Endothelial cell of umbilical vein (primary cell): ENCODE measurements around the gene MRPS23.

Experiments
- EZH2 ChIP-seq: IDR thresholded peaks from 2 replicates; pipeline ENCODE4 v1.6.1; 2012; ENCODE audit warnings: borderline replicate concordance, low read depth, mild to moderate bottlenecking, moderate library complexity, low read length, inconsistent platforms; ENCODE audit not compliant: severe bottlenecking
- GATA2 ChIP-seq: IDR thresholded peaks from 2 replicates; pipeline ENCODE4 v1.7.0; 2011; ENCODE audit warnings: low read depth, mild to moderate bottlenecking, moderate library complexity, mixed read lengths, low read length; ENCODE audit not compliant: insufficient read length, insufficient read depth
- MAX ChIP-seq: IDR thresholded peaks from 2 replicates; pipeline ENCODE4 v1.6.1; 2011; ENCODE audit not compliant: insufficient read depth, insufficient read length
- POLR2AphosphoS5 ChIP-seq: IDR thresholded peaks from 2 replicates; pipeline ENCODE4 v1.6.1; 2012; ENCODE audit warnings: low read depth, mild to moderate bottlenecking, control low read depth, low read length, moderate library complexity; ENCODE audit not compliant: insufficient read depth
- TF ChIP-seq, protein P1 (sequence below), 2 donors: IDR thresholded peaks; 1 replicate in 1 of 2; 2 replicates in 1 of 2; pipeline ENCODE4 v1.5.1; 2011; ENCODE audit warnings: low read length in 2 of 2, mild to moderate bottlenecking in 2 of 2, moderate library complexity in 2 of 2, control low read depth in 1 of 2, inconsistent platforms in 1 of 2, low read depth in 1 of 2; ENCODE audit not compliant: insufficient read depth in 1 of 2; ENCODE audit errors: extremely low read depth in 1 of 2

- no peak for TF ChIP-seq EZH2
- TF ChIP-seq, protein P1, sequence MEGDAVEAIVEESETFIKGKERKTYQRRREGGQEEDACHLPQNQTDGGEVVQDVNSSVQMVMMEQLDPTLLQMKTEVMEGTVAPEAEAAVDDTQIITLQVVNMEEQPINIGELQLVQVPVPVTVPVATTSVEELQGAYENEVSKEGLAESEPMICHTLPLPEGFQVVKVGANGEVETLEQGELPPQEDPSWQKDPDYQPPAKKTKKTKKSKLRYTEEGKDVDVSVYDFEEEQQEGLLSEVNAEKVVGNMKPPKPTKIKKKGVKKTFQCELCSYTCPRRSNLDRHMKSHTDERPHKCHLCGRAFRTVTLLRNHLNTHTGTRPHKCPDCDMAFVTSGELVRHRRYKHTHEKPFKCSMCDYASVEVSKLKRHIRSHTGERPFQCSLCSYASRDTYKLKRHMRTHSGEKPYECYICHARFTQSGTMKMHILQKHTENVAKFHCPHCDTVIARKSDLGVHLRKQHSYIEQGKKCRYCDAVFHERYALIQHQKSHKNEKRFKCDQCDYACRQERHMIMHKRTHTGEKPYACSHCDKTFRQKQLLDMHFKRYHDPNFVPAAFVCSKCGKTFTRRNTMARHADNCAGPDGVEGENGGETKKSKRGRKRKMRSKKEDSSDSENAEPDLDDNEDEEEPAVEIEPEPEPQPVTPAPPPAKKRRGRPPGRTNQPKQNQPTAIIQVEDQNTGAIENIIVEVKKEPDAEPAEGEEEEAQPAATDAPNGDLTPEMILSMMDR (IDR thresholded peaks at IDR 0.05; ENCODE audit: extremely low read depth in 1 of 2, insufficient read depth in 1 of 2, low read depth in 1 of 2, low read length in 2 of 2), result no peak
- TF ChIP-seq POLR2AphosphoS5, result no peak
- no peak for TF ChIP-seq GATA2
- TF ChIP-seq MAX, result no peak
Measured at GRCh38 chr17:57849163-57849873, 526 bp downstream of the MRPS23 start.
